HCT116 (cell line): ENCODE results near the gene AFAP1L2. TPM values are rescaled to one million over a fixed set of nuclear protein-coding genes. Genes with fewer than 3 reads are reported as not detected.

Source experiments
- ATAC-seq: fragments of 200-7000 bp; cut with Tn5 transposase; 2 replicates; pipeline ENCODE4 v1.9.1; 2020; ENCODE audit warnings: mild to moderate bottlenecking, moderate library complexity
- BruUV-seq: library from RNA; stranded (reverse); fragments of 400-500 nt; replicated peaks from 2 replicates; lab custom pipeline; 2021; lab: Mats Ljungman, UMichigan
- CTCF ChIA-PET: fragments of 300-600 bp; sonication (Branson Sonifier 250); formaldehyde crosslinking; loops from one replicate; lab custom pipeline; 2021; ENCODE audit warnings: antibody characterized with exemption; lab: Charles Lee
- POLR2A ChIA-PET: fragments of 300-600, 350-600 bp; sonication (Branson Sonifier 250); formaldehyde crosslinking; loops from one replicate; lab custom pipeline; 2021; ENCODE audit warnings: antibody characterized with exemption; lab: Charles Lee
- RAD21 ChIA-PET, 2 experiments: fragments of 300-600 bp; sonication (Branson Sonifier 250); formaldehyde crosslinking; loops; one replicate each; lab custom pipeline; 2023; ENCODE audit warnings: low total read pairs in 2 of 2; ENCODE audit not compliant: uncharacterized antibody in 2 of 2, unreplicated experiment in 2 of 2, low non-redundant PET in 1 of 2; lab: Charles Lee
- DNase-seq: peaks from one replicate; pipeline ENCODE4 v3.0.0-alpha.2; 2010; ENCODE audit warnings: low read depth, low spot score
- H2AFZ ChIP-seq: fragments of 200-600 bp; shearing (Covaris generic), sonication (generic); 2 replicates; pipeline ENCODE4 v1.6.1; 2017; ENCODE audit warnings: low read depth, mixed run types, mixed read lengths, antibody characterized with exemption, low read length; ENCODE audit not compliant: poor library complexity, severe bottlenecking
- H3K27ac ChIP-seq: 2 replicates; pipeline ENCODE4 v1.5.1; 2012; ENCODE audit warnings: low read depth, low read length
- H3K27me3 ChIP-seq: fragments of 200-600 bp; sonication (generic); 2 replicates; pipeline ENCODE4 v1.6.1; 2016; ENCODE audit warnings: mixed run types, low read length, mixed read lengths; ENCODE audit not compliant: insufficient read depth
- H3K36me3 ChIP-seq, 2 experiments: fragments of 200-500 bp in 1 of 2; fragments of 200-600 bp in 1 of 2; sonication (Bioruptor generic) in 1 of 2; sonication (generic) in 1 of 2; 2 replicates each; pipeline versions ENCODE4 v1.5.1 to v1.6.1; 2014 to 2016; ENCODE audit warnings: low read length in 2 of 2, inconsistent platforms in 1 of 2, mixed read lengths in 1 of 2, mixed run types in 1 of 2; ENCODE audit not compliant: insufficient read depth in 2 of 2, control insufficient read depth in 1 of 2
- H3K4me1 ChIP-seq, 2 experiments: fragments of 200-600 bp in 1 of 2; sonication (generic) in 1 of 2; 2 replicates each; pipeline versions ENCODE4 v1.5.1 to v1.6.1; 2012 to 2017; ENCODE audit warnings: low read length in 2 of 2, inconsistent platforms in 1 of 2, mild to moderate bottlenecking in 1 of 2, mixed read lengths in 1 of 2, mixed run types in 1 of 2, moderate library complexity in 1 of 2; ENCODE audit not compliant: insufficient read depth in 2 of 2, control insufficient read depth in 1 of 2
- H3K4me2 ChIP-seq: fragments of 200-600 bp; sonication (generic); 2 replicates; pipeline ENCODE4 v1.6.1; 2017; ENCODE audit warnings: mixed run types, low read length, mixed read lengths
- H3K4me3 ChIP-seq, 2 experiments: fragments of 200-600 bp in 1 of 2; sonication (generic) in 1 of 2; replicated peaks in 1 of 2; 2 replicates each; pipeline ENCODE4 v1.5.1; 2011 to 2016; ENCODE audit warnings: low read length in 2 of 2, control low read depth in 1 of 2, low read depth in 1 of 2, mild to moderate bottlenecking in 1 of 2, mixed read lengths in 1 of 2, mixed run types in 1 of 2
- H3K79me2 ChIP-seq: fragments of 200-600 bp; sonication (generic); 2 replicates; pipeline ENCODE4 v1.6.1; 2017; ENCODE audit warnings: mild to moderate bottlenecking, mixed run types, low read length, moderate library complexity, mixed read lengths; ENCODE audit not compliant: insufficient read depth
- H3K9ac ChIP-seq: fragments of 200-600 bp; sonication (generic); 2 replicates; pipeline ENCODE4 v1.6.1; 2016; ENCODE audit warnings: low read length, mixed read lengths
- H3K9me2 ChIP-seq: fragments of 200-600 bp; sonication (generic), shearing (Covaris generic); 2 replicates; pipeline ENCODE4 v1.6.1; 2017; ENCODE audit warnings: mixed run types, mild to moderate bottlenecking, moderate library complexity; ENCODE audit not compliant: insufficient read depth
- H3K9me3 ChIP-seq, 2 experiments: fragments of 200-500 bp in 1 of 2; fragments of 200-600 bp in 1 of 2; sonication (Bioruptor generic) in 1 of 2; sonication (generic) in 1 of 2; 2 replicates each; pipeline ENCODE4 v1.6.1; 2014 to 2017; ENCODE audit warnings: low read length in 2 of 2, mixed read lengths in 2 of 2, inconsistent platforms in 1 of 2, low read depth in 1 of 2, mild to moderate bottlenecking in 1 of 2, mixed run types in 1 of 2, moderate library complexity in 1 of 2; ENCODE audit not compliant: control insufficient read depth in 1 of 2, insufficient read depth in 1 of 2
- H4K20me1 ChIP-seq: fragments of 200-600 bp; sonication (generic), shearing (Covaris generic); 2 replicates; pipeline ENCODE4 v1.6.1; 2017; ENCODE audit warnings: mixed run types, mild to moderate bottlenecking, moderate library complexity; ENCODE audit not compliant: insufficient read depth
- CEBPB ChIP-seq: IDR thresholded peaks from 2 replicates; pipeline ENCODE4 v1.6.1; 2012; ENCODE audit warnings: low read depth
- EGR1 ChIP-seq: IDR thresholded peaks from 2 replicates; pipeline ENCODE4 v1.6.1; 2012; ENCODE audit warnings: low read depth
- ELF1 ChIP-seq: IDR thresholded peaks from 2 replicates; pipeline ENCODE4 v1.6.1; 2012; ENCODE audit warnings: low read depth, borderline replicate concordance
- EZH2phosphoT487 ChIP-seq: fragments of 200-600 bp; IDR thresholded peaks from 2 replicates; pipeline ENCODE4 v1.6.1; 2018; ENCODE audit warnings: antibody characterized with exemption, borderline replicate concordance
- JUND ChIP-seq: IDR thresholded peaks from 2 replicates; pipeline ENCODE4 v1.6.1; 2012
- SIN3A ChIP-seq: IDR thresholded peaks from 2 replicates; pipeline ENCODE4 v1.6.1; 2012; ENCODE audit warnings: low read depth
- TCF7L2 ChIP-seq: IDR thresholded peaks from 2 replicates; pipeline ENCODE4 v1.7.0; 2011; ENCODE audit warnings: borderline replicate concordance, inconsistent platforms; ENCODE audit not compliant: insufficient read depth, insufficient read length; ENCODE audit errors: extremely low read depth
- intact Hi-C: fragments of 100-400 bp; cut with micrococcal nuclease; formaldehyde crosslinking; loops from 2 replicates; pipeline ENCODE4 v1.10.0; 2022
- total RNA-seq: library from RNA; stranded (reverse); gene quantifications from one replicate; pipeline ENCODE4 v1.2.1, GENCODE V29; 2021; ENCODE audit not compliant: unreplicated experiment
- TF ChIP-seq, protein P1 (sequence below): IDR thresholded peaks from 2 replicates; pipeline ENCODE4 v1.6.1; 2012

Gene AFAP1L2
- total RNA-seq, 1 experiment from 2014 or later, result 0.93 TPM

DNA sequence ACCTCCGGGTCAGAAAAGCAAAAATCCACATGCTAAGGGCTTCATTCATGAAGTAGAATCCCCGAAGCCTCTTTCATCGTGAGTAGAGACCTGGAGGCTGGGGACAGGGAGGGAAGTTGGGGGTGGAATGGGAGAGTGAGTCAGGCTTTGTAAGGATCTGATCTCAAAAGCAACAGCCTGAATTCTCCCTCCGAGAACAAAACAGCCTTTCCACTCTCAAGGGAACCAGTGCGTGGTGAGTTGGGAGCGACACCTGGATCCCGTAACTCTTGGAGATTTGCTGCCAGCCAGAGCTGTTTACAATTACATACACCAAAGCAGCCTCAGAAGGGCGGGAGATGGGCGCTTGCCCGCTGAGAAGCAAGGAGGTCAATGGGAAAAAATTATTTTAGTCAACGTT is 10.8 kb downstream of the AFAP1L2 start:
- H3K36me3 ChIP-seq, result no peaks in the 10 kb centered on the region
- no peak overlapping the region for H3K4me2 ChIP-seq
- ATAC-seq, result no peak
- ChIA-PET CTCF (no interaction called here), POLR2A (no interaction called here), RAD21 (no interaction called here)
- no peak overlapping the region for H2AFZ ChIP-seq
- no peaks in the 10 kb centered on the region for H3K9me2 ChIP-seq
- H3K79me2 ChIP-seq, result no peaks in the 10 kb centered on the region
- no peak overlapping the region for H3K27ac ChIP-seq
- TF ChIP-seq, protein P1, sequence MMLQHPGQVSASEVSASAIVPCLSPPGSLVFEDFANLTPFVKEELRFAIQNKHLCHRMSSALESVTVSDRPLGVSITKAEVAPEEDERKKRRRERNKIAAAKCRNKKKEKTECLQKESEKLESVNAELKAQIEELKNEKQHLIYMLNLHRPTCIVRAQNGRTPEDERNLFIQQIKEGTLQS, result no peak
- no peak for TF ChIP-seq ELF1
- H3K4me1 ChIP-seq, result peaks cover 9 to 19% of the 10 kb centered on the region in 2 experiments
- no peak overlapping the region for H3K4me3 ChIP-seq
- no peak overlapping the region for H3K9ac ChIP-seq
- intact Hi-C loops, result no loop called here
- DNase-seq, result no peak
- no peaks in the 10 kb centered on the region for H4K20me1 ChIP-seq
- no TSS peak for BruUV-seq
- peaks cover 61% of the 10 kb centered on the region for H3K27me3 ChIP-seq
- H3K9me3 ChIP-seq, result no peaks in the 10 kb centered on the region

DNA sequence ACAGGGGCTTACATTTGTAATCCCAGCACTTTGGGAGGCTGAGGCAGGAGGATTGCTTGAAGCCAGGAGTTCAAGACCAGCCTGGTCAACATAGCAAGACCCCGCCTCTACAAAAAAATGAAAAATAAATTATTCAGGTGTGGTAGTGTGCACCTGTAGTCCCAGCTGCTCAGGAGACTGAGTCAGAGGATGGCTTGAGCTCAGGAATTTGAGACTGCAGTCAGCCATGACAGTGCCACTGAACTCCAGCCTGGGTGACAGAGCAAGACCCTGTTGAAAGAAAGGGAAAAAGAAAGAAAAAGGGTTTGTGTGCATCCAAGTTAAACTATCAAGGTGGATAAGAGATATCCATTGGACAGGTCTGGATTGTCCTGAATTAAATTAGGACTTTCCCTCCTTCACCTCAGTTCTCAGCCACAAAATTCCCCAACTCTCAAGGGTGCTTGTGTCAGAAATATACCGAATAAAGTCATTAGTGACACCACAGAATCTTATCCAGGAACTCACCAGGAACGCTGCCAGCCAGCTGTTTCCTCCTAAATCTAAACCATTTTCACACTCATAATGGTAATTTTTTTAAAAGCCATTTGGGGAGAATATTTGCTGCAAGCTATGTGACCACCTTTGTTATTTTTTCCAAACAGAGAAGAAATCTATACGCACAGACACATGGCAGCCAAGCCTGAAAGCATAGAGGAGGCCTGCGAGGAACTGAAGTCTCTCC is 12.0 kb downstream of the AFAP1L2 start:
- no peak overlapping the region for H3K4me3 ChIP-seq
- ATAC-seq (no peak), DNase-seq (no peak)
- POLR2A ChIA-PET, result no interaction called here
- no peak overlapping the region for H2AFZ ChIP-seq
- no TSS peak for BruUV-seq
- RAD21 ChIA-PET, result no interaction called here
- no peaks in the 10 kb centered on the region for H3K9me2 ChIP-seq
- intact Hi-C loops, result no loop called here
- H3K4me2 ChIP-seq, result no peak overlapping the region
- TF ChIP-seq SIN3A (no peak), EGR1 (no peak), EZH2phosphoT487 (no peak), TCF7L2 (no peak), CEBPB (no peak), JUND (no peak)
- TF ChIP-seq, all 23 proteins: peak for 0
- Histone ChIP-seq H3K9ac (no peak overlapping the region), H3K27ac (no peak overlapping the region), H3K36me3 (no peaks in the 10 kb centered on the region), H3K9me3 (no peaks in the 10 kb centered on the region), H3K27me3 (peaks cover 49% of the 10 kb centered on the region), H3K79me2 (no peaks in the 10 kb centered on the region), H3K4me1 (peaks cover 9 to 19% of the 10 kb centered on the region in 2 experiments), H4K20me1 (no peaks in the 10 kb centered on the region)
- CTCF ChIA-PET, result no interaction called here
